NCI-H2107 treated with DMSO at 0.1 percent for 48 hours (cell line): ENCODE measurements around the gene GPR31.
"Not testable (repeated sequence)": the region's sequence is repeated elsewhere in the genome, so short reads cannot be mapped to it uniquely, and the experiment has no call there.

Source experiments
- DNase-seq: peaks from one replicate; lab custom pipeline; 2025; ENCODE audit not compliant: unreplicated experiment; lab: John Stamatoyannopoulos, UW

GPR31 gene, protein sequence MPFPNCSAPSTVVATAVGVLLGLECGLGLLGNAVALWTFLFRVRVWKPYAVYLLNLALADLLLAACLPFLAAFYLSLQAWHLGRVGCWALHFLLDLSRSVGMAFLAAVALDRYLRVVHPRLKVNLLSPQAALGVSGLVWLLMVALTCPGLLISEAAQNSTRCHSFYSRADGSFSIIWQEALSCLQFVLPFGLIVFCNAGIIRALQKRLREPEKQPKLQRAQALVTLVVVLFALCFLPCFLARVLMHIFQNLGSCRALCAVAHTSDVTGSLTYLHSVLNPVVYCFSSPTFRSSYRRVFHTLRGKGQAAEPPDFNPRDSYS

DNA sequence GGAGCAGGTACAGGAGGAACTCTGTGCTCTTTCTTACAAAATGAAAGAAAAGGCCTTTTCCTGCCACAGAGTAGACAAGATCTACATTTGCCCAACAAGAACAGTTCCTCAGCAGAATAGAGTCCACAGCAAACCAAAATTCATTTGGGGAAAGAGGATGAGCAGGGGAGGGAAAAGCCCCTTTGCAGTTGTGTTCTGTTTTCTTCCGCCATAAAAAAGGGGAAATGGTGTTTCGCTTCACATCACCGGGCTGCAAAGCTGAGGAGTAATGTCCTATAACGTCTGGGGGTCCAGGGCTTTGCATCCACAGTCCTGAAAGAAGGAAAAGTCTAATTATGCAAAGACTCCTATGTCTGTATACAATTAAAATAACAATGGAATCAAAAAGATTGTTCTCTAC, at the start of gene GPR31:
TSS of gene GPR31 (minus strand) at position 118 of the 400 bp plus-strand sequence. CDS start 149 bp downstream, outside the sequence.
- DNase-seq = no peak

DNA sequence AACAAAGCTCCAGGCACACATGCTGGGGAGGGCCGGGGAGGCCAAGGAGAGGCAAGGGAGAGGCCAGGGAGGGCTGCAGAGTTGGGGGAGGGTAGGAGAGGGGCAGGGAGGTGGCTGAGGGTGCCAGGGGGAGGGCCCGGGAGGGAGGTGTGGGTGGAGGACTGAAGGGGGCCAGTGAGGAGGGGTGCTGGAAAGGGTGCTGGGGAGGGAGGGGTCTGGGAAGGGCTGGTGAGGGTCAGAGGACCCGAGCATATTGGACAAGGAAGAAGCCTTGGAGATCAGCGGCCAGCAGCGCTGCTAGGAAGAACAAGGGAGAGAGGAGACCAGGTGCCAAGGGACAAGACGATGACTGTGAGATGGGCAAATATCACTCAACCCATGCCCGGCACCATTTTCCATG, 49.7 kb upstream of the GPR31 start:
- DNase-seq = no peak

GRCh38 chr6:167205316-167205715, 47.5 kb upstream of the GPR31 start:
- DNase-seq = not testable (repeated sequence)

GRCh38 chr6:167204059-167204348, 46.2 kb upstream of the GPR31 start:
- DNase-seq = not testable (repeated sequence)

GRCh38 chr6:167203261-167204058, 45.7 kb upstream of the GPR31 start:
- DNase-seq = not testable (repeated sequence)

- not testable (repeated sequence) for DNase-seq
Measured at GRCh38 chr6:167202613-167203012, 44.8 kb upstream of the GPR31 start.

- DNase-seq = no peak
Measured at GRCh38 chr6:167200806-167201205, 43.0 kb upstream of the GPR31 start.

DNA sequence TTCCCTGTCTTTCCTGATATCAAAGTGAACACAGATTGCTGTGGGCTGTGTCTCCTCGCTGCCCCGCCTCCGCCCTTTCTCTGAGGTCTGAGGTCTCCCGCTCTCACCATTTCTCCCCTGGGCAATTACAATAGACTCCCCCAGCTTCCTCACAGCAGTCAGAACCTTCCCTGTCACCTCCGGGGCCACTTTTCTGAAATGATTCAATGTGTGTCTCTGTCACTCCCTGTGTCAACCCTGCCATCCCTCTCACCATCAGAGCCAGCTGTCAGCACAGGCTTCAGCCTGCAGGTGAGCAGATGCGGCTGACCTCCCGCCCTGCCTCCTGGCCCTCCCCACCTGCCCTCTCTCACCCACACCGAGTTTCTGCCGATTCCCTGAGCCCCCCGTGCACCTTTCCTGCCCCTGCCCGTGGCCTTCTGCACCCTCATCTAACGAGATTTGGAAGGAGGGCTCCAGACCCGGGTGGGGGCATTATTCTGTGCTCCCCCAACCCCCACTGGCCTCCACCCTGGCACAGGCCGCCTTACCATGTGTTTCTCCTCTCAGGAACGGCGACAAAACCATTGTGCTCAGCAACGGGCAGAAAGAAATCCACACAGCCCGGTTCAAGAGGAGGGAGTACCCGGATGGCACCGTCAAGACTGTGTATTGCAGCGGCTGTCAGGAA, 38.3 kb upstream of the GPR31 start:
- DNase-seq = not testable (repeated sequence)

- not testable (repeated sequence) for DNase-seq
Measured at GRCh38 chr6:167193515-167194125, 35.8 kb upstream of the GPR31 start.

- not testable (repeated sequence) for DNase-seq
Measured at GRCh38 chr6:167191043-167191583, 33.3 kb upstream of the GPR31 start.

GRCh38 chr6:167187275-167187674, 29.5 kb upstream of the GPR31 start:
- not testable (repeated sequence) for DNase-seq

DNA sequence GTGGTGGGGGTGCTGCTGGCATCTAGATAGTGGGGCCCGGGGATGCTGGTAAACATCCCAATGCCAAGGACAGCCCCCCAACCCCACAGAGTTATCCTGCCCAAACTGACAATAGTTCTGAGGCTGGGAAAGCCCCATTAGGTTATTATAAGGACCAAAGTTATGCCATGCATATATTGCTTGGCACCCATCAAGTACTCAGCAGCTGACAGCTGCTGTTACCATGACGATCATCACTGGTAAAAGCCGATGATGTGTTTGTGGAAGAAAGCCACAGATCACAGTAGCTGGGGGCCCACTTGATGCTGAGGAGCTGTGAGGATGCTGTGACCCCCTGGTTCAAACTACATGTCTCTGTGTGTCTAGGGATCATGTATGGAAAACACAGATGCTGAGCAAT, 27.3 kb upstream of the GPR31 start:
- DNase-seq = not testable (repeated sequence)

- not testable (repeated sequence) for DNase-seq
Measured at GRCh38 chr6:167182913-167183314, 25.1 kb upstream of the GPR31 start.

DNA sequence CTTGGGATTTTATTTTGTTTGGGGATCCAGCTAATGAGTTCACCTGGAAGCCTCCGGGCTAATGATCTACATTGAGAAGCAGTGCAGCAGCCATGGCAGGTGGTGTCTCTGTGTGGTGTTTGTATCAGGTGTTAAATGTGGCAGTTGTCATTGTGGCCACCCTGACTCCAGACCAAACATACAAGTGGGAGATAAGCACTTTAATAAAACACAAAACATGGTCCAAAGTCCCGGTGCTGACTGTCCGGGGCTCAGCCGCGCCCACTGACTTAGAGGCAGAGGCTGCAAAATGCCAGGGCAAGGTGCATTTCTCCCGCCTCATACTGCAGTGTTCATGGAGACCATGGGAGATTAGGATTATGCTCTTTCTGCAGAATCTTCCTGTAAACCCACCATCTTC, 23.6 kb upstream of the GPR31 start:
- DNase-seq = not testable (repeated sequence)

- not testable (repeated sequence) for DNase-seq
Measured at GRCh38 chr6:167180086-167180485, 22.3 kb upstream of the GPR31 start.

- DNase-seq = not testable (repeated sequence)
Measured at GRCh38 chr6:167178896-167179655, 21.3 kb upstream of the GPR31 start.

DNA sequence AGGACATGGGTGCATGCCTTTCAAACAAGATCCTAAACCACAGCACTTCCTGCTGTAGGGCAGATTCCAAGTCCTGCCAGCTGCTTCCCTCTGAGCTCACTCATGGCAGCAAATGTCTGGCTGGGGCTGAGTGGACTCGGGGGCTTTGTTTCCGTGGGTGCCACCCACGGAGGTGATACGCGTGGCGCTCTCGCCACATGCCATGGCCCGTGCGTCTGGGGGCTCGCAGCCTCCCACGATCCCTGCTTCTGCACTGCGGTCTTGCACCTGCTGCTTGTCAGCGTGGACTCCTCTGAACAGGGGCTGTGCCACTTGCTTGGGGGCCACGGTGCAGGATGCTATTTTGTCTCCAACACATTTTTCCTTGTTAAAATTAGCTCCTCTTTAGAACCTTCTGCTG, 19.5 kb upstream of the GPR31 start:
- not testable (repeated sequence) for DNase-seq

DNA sequence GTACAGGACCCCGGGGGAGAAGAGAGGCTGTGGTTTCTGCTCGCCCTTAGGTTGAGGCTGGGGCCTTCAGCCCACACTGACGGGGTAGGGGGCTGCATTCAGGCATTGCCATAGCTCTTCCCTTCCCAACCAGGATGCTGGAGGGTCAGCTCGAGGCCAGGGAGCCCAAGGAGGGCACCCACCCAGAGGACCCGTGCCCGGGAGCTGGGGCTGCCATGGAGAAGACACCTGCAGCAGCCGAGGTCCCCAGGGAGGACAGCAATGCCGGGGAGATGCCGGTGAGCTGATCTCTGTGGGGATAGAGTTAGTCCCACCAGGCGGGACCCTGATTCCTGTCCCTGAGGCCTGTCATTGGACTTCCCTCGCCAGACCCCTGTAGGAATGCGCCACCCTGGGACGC, 14.2 kb upstream of the GPR31 start:
- DNase-seq = not testable (repeated sequence)

DNA sequence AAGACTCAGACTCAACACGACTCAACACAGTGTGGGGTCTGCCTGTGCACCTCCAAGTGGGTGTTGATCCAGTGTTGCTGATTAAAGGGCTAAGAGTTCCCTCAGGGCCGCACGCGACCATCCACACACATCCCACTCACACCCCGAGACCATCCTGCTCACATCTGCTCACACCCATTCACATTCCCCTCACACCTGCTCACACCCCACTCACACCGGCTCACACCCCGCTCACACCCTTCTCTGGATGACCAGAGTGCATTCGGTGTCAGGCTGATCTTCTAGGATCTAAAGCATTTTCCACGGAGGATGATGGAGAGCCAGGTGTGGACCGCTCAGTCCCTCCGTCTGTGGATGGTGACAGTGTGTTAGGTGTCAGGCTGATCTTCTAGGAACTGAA, 13.5 kb upstream of the GPR31 start:
- not testable (repeated sequence) for DNase-seq

- DNase-seq = not testable (repeated sequence)
Measured at GRCh38 chr6:167169867-167170266, 12.1 kb upstream of the GPR31 start.
